HEK293 (cell line): Measurements from ENCODE around the gene PPM1N.

Experiments used
- CTCF ChIA-PET: fragments of 350-600 bp; formaldehyde crosslinking; extraction: SDS; loops from one replicate; lab custom pipeline; 2021; ENCODE audit warnings: antibody characterized with exemption; lab: Yijun Ruan, JAX
- POLR2A ChIA-PET: fragments of 300-600 bp; formaldehyde crosslinking; extraction: SDS; loops from one replicate; lab custom pipeline; 2020; ENCODE audit warnings: antibody characterized with exemption, inconsistent platforms; lab: Yijun Ruan, JAX
- H3K27ac ChIP-seq: fragments of 200-500 bp; sonication (Bioruptor generic); 2 replicates; pipeline ENCODE4 v1.5.1; 2014; ENCODE audit warnings: low read depth, low read length, control low read depth, inconsistent platforms; ENCODE audit errors: extremely low read depth
- H3K36me3 ChIP-seq, 2 experiments: fragments of 200-500 bp in 1 of 2; sonication (Bioruptor generic) in 1 of 2; 1 replicate in 1 of 2; 2 replicates in 1 of 2; pipeline ENCODE4 v1.5.1; 2014 to 2017; ENCODE audit warnings: inconsistent platforms in 2 of 2, low read length in 2 of 2; ENCODE audit not compliant: control insufficient read depth in 2 of 2, insufficient read depth in 1 of 2
- H3K4me1 ChIP-seq: fragments of 200-500 bp; sonication (Bioruptor generic); 2 replicates; pipeline ENCODE4 v1.5.1; 2014; ENCODE audit warnings: mild to moderate bottlenecking, low read length, inconsistent platforms; ENCODE audit not compliant: control insufficient read depth, insufficient read depth
- H3K4me3 ChIP-seq: 2 replicates; pipeline ENCODE4 v1.5.1; 2011; ENCODE audit warnings: low read depth, mild to moderate bottlenecking, control low read depth, low read length, moderate library complexity
- H3K9me3 ChIP-seq: fragments of 200-500 bp; sonication (Bioruptor generic); 2 replicates; pipeline ENCODE4 v1.5.1; 2014; ENCODE audit warnings: low read depth, low read length, inconsistent platforms; ENCODE audit not compliant: control insufficient read depth, insufficient read depth
- BCL11B ChIP-seq: fragments of 450-650 bp; formaldehyde crosslinking; IDR thresholded peaks from 2 replicates; pipeline ENCODE4 v1.5.1; 2016; ENCODE audit warnings: low read depth, missing biosample characterization, missing genetic modification characterization
- BCL6B ChIP-seq: fragments of 450-650 bp; formaldehyde crosslinking; IDR thresholded peaks from 2 replicates; pipeline ENCODE4 v1.5.1; 2017; ENCODE audit warnings: missing biosample characterization, missing genetic modification characterization
- GLIS2 ChIP-seq: fragments of 450-650 bp; formaldehyde crosslinking; IDR thresholded peaks from 2 replicates; pipeline ENCODE4 v1.5.1; 2016; ENCODE audit warnings: missing biosample characterization, missing genetic modification characterization
- KLF1 ChIP-seq: fragments of 450-650 bp; formaldehyde crosslinking; IDR thresholded peaks from 2 replicates; pipeline ENCODE4 v1.5.1; 2016; ENCODE audit warnings: missing biosample characterization, missing genetic modification characterization
- KLF16 ChIP-seq: fragments of 450-650 bp; formaldehyde crosslinking; IDR thresholded peaks from 2 replicates; pipeline ENCODE4 v1.5.1; 2017; ENCODE audit warnings: missing biosample characterization, missing genetic modification characterization
- MYNN ChIP-seq: fragments of 450-650 bp; formaldehyde crosslinking; IDR thresholded peaks from 2 replicates; pipeline ENCODE4 v1.5.1; 2016; ENCODE audit warnings: missing biosample characterization, missing genetic modification characterization, borderline replicate concordance
- PATZ1 ChIP-seq: fragments of 450-650 bp; formaldehyde crosslinking; IDR thresholded peaks from 2 replicates; pipeline ENCODE4 v1.5.1; 2016; ENCODE audit warnings: missing biosample characterization, missing genetic modification characterization
- ZBTB11 ChIP-seq: fragments of 450-650 bp; formaldehyde crosslinking; conservative IDR thresholded peaks from 2 replicates; pipeline ENCODE4 v1.5.1; 2016; ENCODE audit warnings: low read depth, missing biosample characterization, missing genetic modification characterization
- ZBTB17 ChIP-seq: fragments of 450-650 bp; formaldehyde crosslinking; IDR thresholded peaks from 2 replicates; pipeline ENCODE4 v1.5.1; 2016; ENCODE audit warnings: missing biosample characterization, missing genetic modification characterization
- ZFP41 ChIP-seq: fragments of 450-650 bp; formaldehyde crosslinking; IDR thresholded peaks from 2 replicates; pipeline ENCODE4 v1.5.1; 2016; ENCODE audit warnings: missing biosample characterization, missing genetic modification characterization, borderline replicate concordance
- ZNF121 ChIP-seq: fragments of 450-650 bp; formaldehyde crosslinking; IDR thresholded peaks from 2 replicates; pipeline ENCODE4 v1.5.1; 2016; ENCODE audit warnings: missing biosample characterization, missing genetic modification characterization
- ZNF138 ChIP-seq: fragments of 450-650 bp; formaldehyde crosslinking; IDR thresholded peaks from 2 replicates; pipeline ENCODE4 v1.5.1; 2016; ENCODE audit warnings: missing biosample characterization, missing genetic modification characterization, borderline replicate concordance
- ZNF202 ChIP-seq: fragments of 450-650 bp; formaldehyde crosslinking; IDR thresholded peaks from 2 replicates; pipeline ENCODE4 v1.5.1; 2016; ENCODE audit warnings: missing biosample characterization, missing genetic modification characterization, borderline replicate concordance
- ZNF214 ChIP-seq: fragments of 450-650 bp; formaldehyde crosslinking; IDR thresholded peaks from 2 replicates; pipeline ENCODE4 v1.5.1; 2017; ENCODE audit warnings: missing biosample characterization, mild to moderate bottlenecking, missing genetic modification characterization, borderline replicate concordance
- ZNF280C ChIP-seq: fragments of 450-650 bp; formaldehyde crosslinking; IDR thresholded peaks from 2 replicates; pipeline ENCODE4 v1.5.1; 2016; ENCODE audit warnings: missing biosample characterization, missing genetic modification characterization
- ZNF404 ChIP-seq: fragments of 450-650 bp; formaldehyde crosslinking; IDR thresholded peaks from 2 replicates; pipeline ENCODE4 v1.5.1; 2017; ENCODE audit warnings: missing biosample characterization, missing genetic modification characterization
- ZNF423 ChIP-seq: fragments of 450-650 bp; formaldehyde crosslinking; IDR thresholded peaks from 2 replicates; pipeline ENCODE4 v1.5.1; 2016; ENCODE audit warnings: missing biosample characterization, missing genetic modification characterization
- ZNF501 ChIP-seq: fragments of 450-650 bp; formaldehyde crosslinking; IDR thresholded peaks from 2 replicates; pipeline ENCODE4 v1.5.1; 2016; ENCODE audit warnings: missing biosample characterization, missing genetic modification characterization
- ZNF510 ChIP-seq: fragments of 450-650 bp; formaldehyde crosslinking; IDR thresholded peaks from 2 replicates; pipeline ENCODE4 v1.5.1; 2018; ENCODE audit warnings: mild to moderate bottlenecking, missing genetic modification characterization, missing biosample characterization; ENCODE audit not compliant: insufficient replicate concordance
- ZNF521 ChIP-seq: fragments of 450-650 bp; formaldehyde crosslinking; IDR thresholded peaks from 2 replicates; pipeline ENCODE4 v1.5.1; 2017; ENCODE audit warnings: missing biosample characterization, mild to moderate bottlenecking, missing genetic modification characterization
- ZNF585B ChIP-seq: fragments of 450-650 bp; formaldehyde crosslinking; IDR thresholded peaks from 2 replicates; pipeline ENCODE4 v1.5.1; 2016; ENCODE audit warnings: missing biosample characterization, missing genetic modification characterization
- ZNF623 ChIP-seq: fragments of 450-650 bp; formaldehyde crosslinking; IDR thresholded peaks from 2 replicates; pipeline ENCODE4 v1.5.1; 2016; ENCODE audit warnings: missing biosample characterization, missing genetic modification characterization
- ZNF704 ChIP-seq: fragments of 450-650 bp; formaldehyde crosslinking; IDR thresholded peaks from 2 replicates; pipeline ENCODE4 v1.5.1; 2016; ENCODE audit warnings: missing biosample characterization, missing genetic modification characterization
- ZNF747 ChIP-seq: fragments of 450-650 bp; formaldehyde crosslinking; IDR thresholded peaks from 2 replicates; pipeline ENCODE4 v1.5.1; 2016; ENCODE audit warnings: missing biosample characterization, missing genetic modification characterization
- ZNF776 ChIP-seq: fragments of 450-650 bp; formaldehyde crosslinking; IDR thresholded peaks from 2 replicates; pipeline ENCODE4 v1.5.0; 2017; ENCODE audit warnings: missing biosample characterization, missing genetic modification characterization, borderline replicate concordance
- ZNF791 ChIP-seq: fragments of 450-650 bp; formaldehyde crosslinking; IDR thresholded peaks from 2 replicates; pipeline ENCODE4 v1.5.1; 2016; ENCODE audit warnings: missing biosample characterization, missing genetic modification characterization

The PPM1N gene

GRCh38 chr19:45467456-45468158 is 30.6 kb upstream of the PPM1N start, which contains the start of gene FOSB (continued):
- TF ChIP-seq ZBTB11 (tag by site-specific recombination) = no peak
- TF ChIP-seq ZNF121 (tag by site-specific recombination) = no peak
- TF ChIP-seq MYNN = no peak
- no peak for TF ChIP-seq ZNF776
- TF ChIP-seq BCL11B (tag by site-specific recombination) = no peak
- TF ChIP-seq KLF16 (tag by site-specific recombination) = peak; percentile 95
- peak; percentile 38; the same call in 1 of the 2 replicates for TF ChIP-seq KLF1 (tag by site-specific recombination)
- no peak for TF ChIP-seq ZFP41 (tag by site-specific recombination)
- TF ChIP-seq ZNF704 = no peak

GRCh38 chr19:45468159-45468651 is 30.0 kb upstream of the PPM1N start:
- no peak overlapping the region for H3K27ac ChIP-seq
- peaks cover 5% of the 10 kb centered on the region; the same call in 1 of the 2 replicates for H3K4me1 ChIP-seq
- no peaks in the 10 kb centered on the region for H3K36me3 ChIP-seq
- peak overlapping the region; percentile 65 for H3K4me3 ChIP-seq
- POLR2A ChIA-PET = interaction anchor here (0.6 to 3.1 kb wide), 16 partner anchors 10 to 201 kb away, joined by 3 to 52 read pairs (median 4); no protein-coding TSS in a partner anchor
- CTCF ChIA-PET = interaction anchor here (0.5 to 7.6 kb wide), 12 partner anchors 10 to 174 kb away, joined by 3 to 86 read pairs (median 4); no protein-coding TSS in a partner anchor
- no peaks in the 10 kb centered on the region for H3K9me3 ChIP-seq
- no peak for TF ChIP-seq ZNF585B (tag by site-specific recombination)
- no peak for TF ChIP-seq ZNF404 (tag by site-specific recombination)
- no peak for TF ChIP-seq ZNF501 (tag by site-specific recombination)
- TF ChIP-seq ZNF202 (tag by site-specific recombination) = no peak
- TF ChIP-seq ZNF510 = no peak
- 0 out of 2 replicates have a peak, but pooled peaks have one; percentile 39 for TF ChIP-seq ZNF138 (tag by site-specific recombination)
- no peak for TF ChIP-seq ZNF747 (tag by site-specific recombination)
- no peak for TF ChIP-seq ZNF776
- no peak for TF ChIP-seq ZNF521 (tag by site-specific recombination)
- no peak for TF ChIP-seq ZBTB17 (tag by site-specific recombination)
- no peak for TF ChIP-seq ZNF623 (tag by site-specific recombination)
- TF ChIP-seq GLIS2 = peak; percentile 72
- TF ChIP-seq ZNF423 (tag by site-specific recombination) = no peak; the same call in 1 of the 2 replicates
- no peak for TF ChIP-seq ZNF214 (tag by site-specific recombination)
- peak; percentile 67 for TF ChIP-seq PATZ1 (tag by site-specific recombination)
- TF ChIP-seq BCL6B = no peak
- no peak for TF ChIP-seq ZNF280C (tag by site-specific recombination)
- no peak for TF ChIP-seq ZNF791
